Gastroesophageal sphincter (tissue), 3 donors: Measurements from ENCODE around the gene GPR68.

Experiments
- EP300 ChIP-seq: sonication (generic); formaldehyde crosslinking; IDR thresholded peaks from one replicate; pipeline ENCODE4 v1.6.1; 2017; ENCODE audit warnings: antibody characterized with exemption, mild to moderate bottlenecking
- POLR2A ChIP-seq, 2 donors: fragments of 450-650 bp; IDR thresholded peaks; one replicate each; pipeline ENCODE4 v1.6.1; 2017; ENCODE audit warnings: antibody characterized with exemption in 2 of 2, mild to moderate bottlenecking in 2 of 2, moderate library complexity in 1 of 2
- TF ChIP-seq, protein P1 (sequence below), 4 experiments: fragments of 200-600 bp in 2 of 4; fragments of 450-650 bp in 2 of 4; sonication (generic) in 1 of 4; IDR thresholded peaks; one replicate each; pipeline ENCODE4 v1.5.1; 2017 to 2019; ENCODE audit warnings: antibody characterized with exemption in 4 of 4, mild to moderate bottlenecking in 2 of 4, moderate library complexity in 2 of 4

DNA sequence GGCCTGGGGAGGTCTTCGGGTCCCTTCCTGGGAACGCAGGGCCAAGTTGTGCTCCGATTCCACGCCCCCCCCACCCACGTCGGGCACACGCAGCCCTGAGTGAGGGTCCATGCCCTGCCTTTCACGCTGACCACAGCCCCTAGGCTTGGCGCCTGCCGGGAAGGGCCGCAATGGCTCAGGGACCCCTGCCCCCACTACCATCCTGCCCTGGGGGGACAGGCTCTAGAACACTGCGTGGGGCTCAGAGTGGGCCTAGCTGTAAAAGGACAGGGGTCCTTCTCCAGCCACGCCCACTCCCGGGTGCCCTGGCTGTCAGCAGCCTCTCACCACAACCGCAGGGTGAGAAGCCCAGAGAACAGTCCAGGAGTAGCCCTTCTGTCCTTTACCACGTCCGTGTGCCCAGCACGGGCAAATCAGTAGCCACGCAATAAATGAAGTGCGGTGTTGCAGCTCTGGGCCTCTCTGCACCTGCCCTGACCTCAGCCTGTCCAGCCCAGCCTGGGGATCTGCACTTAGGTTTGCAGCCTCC is 9.4 kb upstream of the GPR68 start:
- TF ChIP-seq, protein P1, sequence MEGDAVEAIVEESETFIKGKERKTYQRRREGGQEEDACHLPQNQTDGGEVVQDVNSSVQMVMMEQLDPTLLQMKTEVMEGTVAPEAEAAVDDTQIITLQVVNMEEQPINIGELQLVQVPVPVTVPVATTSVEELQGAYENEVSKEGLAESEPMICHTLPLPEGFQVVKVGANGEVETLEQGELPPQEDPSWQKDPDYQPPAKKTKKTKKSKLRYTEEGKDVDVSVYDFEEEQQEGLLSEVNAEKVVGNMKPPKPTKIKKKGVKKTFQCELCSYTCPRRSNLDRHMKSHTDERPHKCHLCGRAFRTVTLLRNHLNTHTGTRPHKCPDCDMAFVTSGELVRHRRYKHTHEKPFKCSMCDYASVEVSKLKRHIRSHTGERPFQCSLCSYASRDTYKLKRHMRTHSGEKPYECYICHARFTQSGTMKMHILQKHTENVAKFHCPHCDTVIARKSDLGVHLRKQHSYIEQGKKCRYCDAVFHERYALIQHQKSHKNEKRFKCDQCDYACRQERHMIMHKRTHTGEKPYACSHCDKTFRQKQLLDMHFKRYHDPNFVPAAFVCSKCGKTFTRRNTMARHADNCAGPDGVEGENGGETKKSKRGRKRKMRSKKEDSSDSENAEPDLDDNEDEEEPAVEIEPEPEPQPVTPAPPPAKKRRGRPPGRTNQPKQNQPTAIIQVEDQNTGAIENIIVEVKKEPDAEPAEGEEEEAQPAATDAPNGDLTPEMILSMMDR (IDR thresholded peaks at IDR 0.05), result no peak
- TF ChIP-seq EP300, result no peak
- TF ChIP-seq POLR2A (IDR thresholded peaks at IDR 0.05), result no peak
